Suprapubic skin (tissue), 3 donors: ENCODE data around the gene SURF4.

Source experiments
- CTCF ChIP-seq, 2 donors: fragments of 200-600 bp in 1 of 2; fragments of 450-650 bp in 1 of 2; sonication (generic) in 1 of 2; IDR thresholded peaks; one replicate each; pipeline ENCODE4 v1.5.1; 2016 to 2019; ENCODE audit warnings: antibody characterized with exemption in 2 of 2, mild to moderate bottlenecking in 1 of 2, moderate library complexity in 1 of 2
- EP300 ChIP-seq: sonication (generic); formaldehyde crosslinking; IDR thresholded peaks from one replicate; pipeline ENCODE4 v1.6.1; 2017; ENCODE audit warnings: antibody characterized with exemption
- POLR2A ChIP-seq, 2 donors: fragments of 450-650 bp; IDR thresholded peaks; one replicate each; pipeline ENCODE4 v1.6.1; 2017; ENCODE audit warnings: antibody characterized with exemption in 2 of 2, mild to moderate bottlenecking in 2 of 2, moderate library complexity in 2 of 2

- no peak for TF ChIP-seq EP300
- TF ChIP-seq CTCF (IDR thresholded peaks at IDR 0.05): no peak
- TF ChIP-seq POLR2A (IDR thresholded peaks at IDR 0.05): no peak
These were observed 49.3 kb upstream of the SURF4 start for GRCh38 chr9:133425049-133425632.
